K562 (cell line): ENCODE results near the gene KIF5A. TPM values are rescaled to one million over a fixed set of nuclear protein-coding genes. Genes with fewer than 3 reads are reported as not detected.

ENCODE experiments used
- CCAR2 ChIP-seq: fragments of 200-400 bp; formaldehyde crosslinking; IDR thresholded peaks from 2 replicates; pipeline ENCODE4 v1.6.1; 2017; ENCODE audit warnings: mild to moderate bottlenecking, low read depth, low read length
- ETV6 ChIP-seq, 3 experiments: fragments of 150-350 bp in 1 of 3; sonication (generic) in 1 of 3; formaldehyde crosslinking in 1 of 3; IDR thresholded peaks; 2 replicates each; pipeline versions ENCODE4 v1.6.1 to v1.8.0; 2014 to 2022; ENCODE audit warnings: borderline replicate concordance in 2 of 3, low read depth in 2 of 3, antibody characterized with exemption in 1 of 3, low read length in 1 of 3, mild to moderate bottlenecking in 1 of 3, missing genetic modification reagents in 1 of 3
- FOXM1 ChIP-seq, 2 experiments: fragments of 450-650 bp in 1 of 2; sonication (generic) in 1 of 2; formaldehyde crosslinking in 1 of 2; IDR thresholded peaks; 2 replicates each; pipeline versions ENCODE4 v1.6.1 to v1.9.0; 2017 to 2022; ENCODE audit warnings: low read depth in 2 of 2, mild to moderate bottlenecking in 2 of 2, missing genetic modification reagents in 1 of 2, moderate library complexity in 1 of 2
- KHSRP ChIP-seq: fragments of 450-650 bp; IDR thresholded peaks from 2 replicates; pipeline ENCODE4 v1.6.1; 2017
- MCM3 ChIP-seq: fragments of 450-650 bp; IDR thresholded peaks from 2 replicates; pipeline ENCODE4 v1.6.1; 2016
- NBN ChIP-seq: fragments of 450-650 bp; IDR thresholded peaks from 2 replicates; pipeline ENCODE4 v1.6.1; 2016; ENCODE audit warnings: low read depth, mild to moderate bottlenecking
- NR2F6 ChIP-seq: fragments of 450-650 bp; formaldehyde crosslinking; IDR thresholded peaks from 2 replicates; pipeline ENCODE4 v1.4.0; 2020; ENCODE audit warnings: mild to moderate bottlenecking
- RBBP5 ChIP-seq: fragments of 200-600 bp; sonication (generic); IDR thresholded peaks from 2 replicates; pipeline ENCODE4 v1.6.1; 2012; ENCODE audit warnings: borderline replicate concordance, mild to moderate bottlenecking, low read length, control low read depth, inconsistent platforms; ENCODE audit not compliant: insufficient read depth, poor library complexity, severe bottlenecking
- SMARCC2 ChIP-seq: fragments of 450-650 bp; IDR thresholded peaks from 2 replicates; pipeline ENCODE4 v1.6.1; 2017; ENCODE audit warnings: antibody characterized with exemption, moderate library complexity, mild to moderate bottlenecking, low read depth
- SRSF7 ChIP-seq: fragments of 200-400 bp; formaldehyde crosslinking; optimal IDR thresholded peaks from 2 replicates; pipeline ENCODE3; 2017; ENCODE audit warnings: mild to moderate bottlenecking, low read depth, low read length
- TAL1 ChIP-seq: fragments of 450-650 bp; IDR thresholded peaks from 2 replicates; pipeline ENCODE4 v1.6.1; 2016; ENCODE audit warnings: mild to moderate bottlenecking
- ZNF354B ChIP-seq: fragments of 250-450 bp; sonication (Bioruptor Pico); IDR thresholded peaks from 2 replicates; pipeline ENCODE4 v1.4.0; 2020
- polyA plus RNA-seq, 8 experiments: library from polyadenylated mRNA; depleted of rRNA in 4 of 8; stranded (reverse) in 5 of 8; unstranded in 3 of 8; fragments of >200 nt; fragmentation: Nextera tagmentation in 2 of 8; fragmentation: Illumina TruSeq in 1 of 8; extraction: Ambion mirVana in 2 of 8; extraction: Trizol in 1 of 8; gene quantifications; 2 replicates each; pipeline versions ENCODE4 v1.2.1 to v1.2.3, GENCODE V29; 2011 to 2014; ENCODE audit warnings: inconsistent platforms in 1 of 8, missing spikeins in 1 of 8
- total RNA-seq, 7 experiments: library from RNA; depleted of rRNA in 6 of 7; stranded (reverse); fragments of >200 nt in 6 of 7; fragmentation: Illumina TruSeq in 2 of 7; extraction: Trizol in 2 of 7; gene quantifications; 2 replicates each; pipeline versions ENCODE4 v1.2.1 to v1.2.3, GENCODE V29; 2011 to 2021; ENCODE audit warnings: low replicate concordance in 1 of 7
- TF ChIP-seq, protein P1 (sequence below): fragments of 250-450 bp; sonication (Bioruptor Pico); IDR thresholded peaks from 2 replicates; pipeline ENCODE4 v1.5.0; 2020; ENCODE audit warnings: mild to moderate bottlenecking, borderline replicate concordance
- TF ChIP-seq, protein P2 (sequence below): fragments of 250-450 bp; sonication (Bioruptor Pico); IDR thresholded peaks from 2 replicates; pipeline ENCODE4 v1.5.0; 2021
- TF ChIP-seq, protein P3 (sequence below): fragments of 450-650 bp; IDR thresholded peaks from 2 replicates; pipeline ENCODE4 v1.6.1; 2018; ENCODE audit not compliant: partially characterized antibody
- TF ChIP-seq, protein P4 (sequence below): fragments of 450-650 bp; IDR thresholded peaks from 2 replicates; pipeline ENCODE4 v1.7.0; 2016; ENCODE audit warnings: borderline replicate concordance
- TF ChIP-seq, protein P5 (sequence below): fragments of 450-650 bp; IDR thresholded peaks from 2 replicates; pipeline ENCODE4 v1.6.1; 2017; ENCODE audit warnings: mild to moderate bottlenecking, moderate library complexity

KIF5A gene
- total and polyA plus RNA-seq, 9 of the 15 experiments (the other 6 are each of a cell fraction or from before 2014, with no cell fraction given), result 3.4 to 17.7 (median 8.0) TPM

DNA sequence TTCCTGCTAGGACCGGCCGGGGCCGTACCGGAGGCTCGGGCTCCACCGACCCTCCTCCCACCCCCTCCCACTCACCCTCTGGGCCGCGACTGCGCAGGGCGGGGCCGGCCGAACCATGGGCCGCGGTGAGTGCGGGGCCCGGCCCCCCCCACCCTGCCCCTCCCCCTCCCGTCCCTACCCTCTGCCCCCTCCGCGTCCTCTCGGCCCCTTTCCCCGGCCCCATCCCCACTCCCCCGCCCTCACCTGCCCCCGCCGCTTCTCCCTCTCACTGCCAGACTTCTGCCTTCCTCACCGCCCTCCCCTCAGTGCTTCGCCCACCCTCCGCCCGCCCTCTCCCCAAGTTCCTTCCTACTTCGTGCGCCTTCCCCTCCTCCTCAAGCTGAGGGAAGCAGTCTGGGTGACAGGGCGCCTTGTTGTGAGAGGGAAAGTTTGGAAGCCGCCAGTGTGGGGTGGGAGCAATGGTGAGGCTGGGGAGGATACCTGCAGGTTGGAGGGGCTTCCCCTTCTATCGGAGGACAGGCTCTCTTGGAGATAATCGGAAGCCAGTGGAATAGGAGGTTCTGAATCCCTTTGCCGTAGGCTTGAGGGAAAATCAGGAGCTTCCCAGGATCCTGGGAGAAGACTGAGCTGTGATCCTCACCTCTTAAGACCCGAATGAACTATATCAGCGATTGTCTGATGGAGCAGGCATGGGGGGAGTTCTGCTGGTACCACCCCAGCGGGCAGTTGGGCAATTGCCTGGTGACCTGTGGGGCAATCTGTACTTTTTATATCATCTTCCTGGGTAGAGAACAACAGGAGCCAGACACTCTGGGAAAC, 26.7 kb upstream of the KIF5A start (continued):
- TF ChIP-seq, protein P1, sequence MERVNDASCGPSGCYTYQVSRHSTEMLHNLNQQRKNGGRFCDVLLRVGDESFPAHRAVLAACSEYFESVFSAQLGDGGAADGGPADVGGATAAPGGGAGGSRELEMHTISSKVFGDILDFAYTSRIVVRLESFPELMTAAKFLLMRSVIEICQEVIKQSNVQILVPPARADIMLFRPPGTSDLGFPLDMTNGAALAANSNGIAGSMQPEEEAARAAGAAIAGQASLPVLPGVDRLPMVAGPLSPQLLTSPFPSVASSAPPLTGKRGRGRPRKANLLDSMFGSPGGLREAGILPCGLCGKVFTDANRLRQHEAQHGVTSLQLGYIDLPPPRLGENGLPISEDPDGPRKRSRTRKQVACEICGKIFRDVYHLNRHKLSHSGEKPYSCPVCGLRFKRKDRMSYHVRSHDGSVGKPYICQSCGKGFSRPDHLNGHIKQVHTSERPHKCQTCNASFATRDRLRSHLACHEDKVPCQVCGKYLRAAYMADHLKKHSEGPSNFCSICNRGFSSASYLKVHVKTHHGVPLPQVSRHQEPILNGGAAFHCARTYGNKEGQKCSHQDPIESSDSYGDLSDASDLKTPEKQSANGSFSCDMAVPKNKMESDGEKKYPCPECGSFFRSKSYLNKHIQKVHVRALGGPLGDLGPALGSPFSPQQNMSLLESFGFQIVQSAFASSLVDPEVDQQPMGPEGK, result no peak
- TF ChIP-seq, protein P2, sequence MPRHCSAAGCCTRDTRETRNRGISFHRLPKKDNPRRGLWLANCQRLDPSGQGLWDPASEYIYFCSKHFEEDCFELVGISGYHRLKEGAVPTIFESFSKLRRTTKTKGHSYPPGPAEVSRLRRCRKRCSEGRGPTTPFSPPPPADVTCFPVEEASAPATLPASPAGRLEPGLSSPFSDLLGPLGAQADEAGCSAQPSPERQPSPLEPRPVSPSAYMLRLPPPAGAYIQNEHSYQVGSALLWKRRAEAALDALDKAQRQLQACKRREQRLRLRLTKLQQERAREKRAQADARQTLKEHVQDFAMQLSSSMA (CRISPR knock-in tag), result no peak
- TF ChIP-seq, protein P3, sequence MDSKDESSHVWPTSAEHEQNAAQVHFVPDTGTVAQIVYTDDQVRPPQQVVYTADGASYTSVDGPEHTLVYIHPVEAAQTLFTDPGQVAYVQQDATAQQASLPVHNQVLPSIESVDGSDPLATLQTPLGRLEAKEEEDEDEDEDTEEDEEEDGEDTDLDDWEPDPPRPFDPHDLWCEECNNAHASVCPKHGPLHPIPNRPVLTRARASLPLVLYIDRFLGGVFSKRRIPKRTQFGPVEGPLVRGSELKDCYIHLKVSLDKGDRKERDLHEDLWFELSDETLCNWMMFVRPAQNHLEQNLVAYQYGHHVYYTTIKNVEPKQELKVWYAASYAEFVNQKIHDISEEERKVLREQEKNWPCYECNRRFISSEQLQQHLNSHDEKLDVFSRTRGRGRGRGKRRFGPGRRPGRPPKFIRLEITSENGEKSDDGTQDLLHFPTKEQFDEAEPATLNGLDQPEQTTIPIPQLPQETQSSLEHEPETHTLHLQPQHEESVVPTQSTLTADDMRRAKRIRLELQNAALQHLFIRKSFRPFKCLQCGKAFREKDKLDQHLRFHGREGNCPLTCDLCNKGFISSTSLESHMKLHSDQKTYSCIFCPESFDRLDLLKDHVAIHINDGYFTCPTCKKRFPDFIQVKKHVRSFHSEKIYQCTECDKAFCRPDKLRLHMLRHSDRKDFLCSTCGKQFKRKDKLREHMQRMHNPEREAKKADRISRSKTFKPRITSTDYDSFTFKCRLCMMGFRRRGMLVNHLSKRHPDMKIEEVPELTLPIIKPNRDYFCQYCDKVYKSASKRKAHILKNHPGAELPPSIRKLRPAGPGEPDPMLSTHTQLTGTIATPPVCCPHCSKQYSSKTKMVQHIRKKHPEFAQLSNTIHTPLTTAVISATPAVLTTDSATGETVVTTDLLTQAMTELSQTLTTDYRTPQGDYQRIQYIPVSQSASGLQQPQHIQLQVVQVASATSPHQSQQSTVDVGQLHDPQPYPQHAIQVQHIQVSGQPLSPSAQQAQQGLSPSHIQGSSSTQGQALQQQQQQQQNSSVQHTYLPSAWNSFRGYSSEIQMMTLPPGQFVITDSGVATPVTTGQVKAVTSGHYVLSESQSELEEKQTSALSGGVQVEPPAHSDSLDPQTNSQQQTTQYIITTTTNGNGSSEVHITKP, result peak; percentile 48
- TF ChIP-seq KHSRP (no peak), NR2F6 (CRISPR knock-in tag) (no peak), FOXM1 (IDR thresholded peaks at IDR 0.05; ENCODE audit: low read depth) (no peak), FOXM1 (CRISPR knock-in tag; IDR thresholded peaks at IDR 0.05; ENCODE audit: low read depth) (no peak), SRSF7 (no peak), CCAR2 (no peak), ZNF354B (CRISPR knock-in tag) (no peak), MCM3 (no peak), TAL1 (no peak), ETV6 (IDR thresholded peaks at IDR 0.05; ENCODE audit: borderline replicate concordance in 1 of 2, low read depth in 2 of 2, low read length in 1 of 2) (no peak), ETV6 (CRISPR knock-in tag; IDR thresholded peaks at IDR 0.05; ENCODE audit: borderline replicate concordance) (no peak), SMARCC2 (no peak), NBN (no peak), RBBP5 (no peak)
- TF ChIP-seq, protein P4, sequence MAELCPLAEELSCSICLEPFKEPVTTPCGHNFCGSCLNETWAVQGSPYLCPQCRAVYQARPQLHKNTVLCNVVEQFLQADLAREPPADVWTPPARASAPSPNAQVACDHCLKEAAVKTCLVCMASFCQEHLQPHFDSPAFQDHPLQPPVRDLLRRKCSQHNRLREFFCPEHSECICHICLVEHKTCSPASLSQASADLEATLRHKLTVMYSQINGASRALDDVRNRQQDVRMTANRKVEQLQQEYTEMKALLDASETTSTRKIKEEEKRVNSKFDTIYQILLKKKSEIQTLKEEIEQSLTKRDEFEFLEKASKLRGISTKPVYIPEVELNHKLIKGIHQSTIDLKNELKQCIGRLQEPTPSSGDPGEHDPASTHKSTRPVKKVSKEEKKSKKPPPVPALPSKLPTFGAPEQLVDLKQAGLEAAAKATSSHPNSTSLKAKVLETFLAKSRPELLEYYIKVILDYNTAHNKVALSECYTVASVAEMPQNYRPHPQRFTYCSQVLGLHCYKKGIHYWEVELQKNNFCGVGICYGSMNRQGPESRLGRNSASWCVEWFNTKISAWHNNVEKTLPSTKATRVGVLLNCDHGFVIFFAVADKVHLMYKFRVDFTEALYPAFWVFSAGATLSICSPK, result no peak
- TF ChIP-seq, protein P5, sequence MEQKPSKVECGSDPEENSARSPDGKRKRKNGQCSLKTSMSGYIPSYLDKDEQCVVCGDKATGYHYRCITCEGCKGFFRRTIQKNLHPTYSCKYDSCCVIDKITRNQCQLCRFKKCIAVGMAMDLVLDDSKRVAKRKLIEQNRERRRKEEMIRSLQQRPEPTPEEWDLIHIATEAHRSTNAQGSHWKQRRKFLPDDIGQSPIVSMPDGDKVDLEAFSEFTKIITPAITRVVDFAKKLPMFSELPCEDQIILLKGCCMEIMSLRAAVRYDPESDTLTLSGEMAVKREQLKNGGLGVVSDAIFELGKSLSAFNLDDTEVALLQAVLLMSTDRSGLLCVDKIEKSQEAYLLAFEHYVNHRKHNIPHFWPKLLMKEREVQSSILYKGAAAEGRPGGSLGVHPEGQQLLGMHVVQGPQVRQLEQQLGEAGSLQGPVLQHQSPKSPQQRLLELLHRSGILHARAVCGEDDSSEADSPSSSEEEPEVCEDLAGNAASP, result no peak
